Glomerular visceral epithelial cell (primary cell): ENCODE results near the gene CELSR1.

Source experiments
- DNase-seq: peaks from one replicate; pipeline ENCODE4 v3.0.0-alpha.2; 2016; ENCODE audit errors: extremely low spot score

Gene CELSR1

GRCh38 chr22:46442217-46442853 is 95.1 kb downstream of the CELSR1 start:
- no peak for DNase-seq

GRCh38 chr22:46439576-46440465 is 97.6 kb downstream of the CELSR1 start:
- no peak for DNase-seq

- no peak for DNase-seq
Measured at GRCh38 chr22:46439111-46439510, 98.3 kb downstream of the CELSR1 start.

DNA sequence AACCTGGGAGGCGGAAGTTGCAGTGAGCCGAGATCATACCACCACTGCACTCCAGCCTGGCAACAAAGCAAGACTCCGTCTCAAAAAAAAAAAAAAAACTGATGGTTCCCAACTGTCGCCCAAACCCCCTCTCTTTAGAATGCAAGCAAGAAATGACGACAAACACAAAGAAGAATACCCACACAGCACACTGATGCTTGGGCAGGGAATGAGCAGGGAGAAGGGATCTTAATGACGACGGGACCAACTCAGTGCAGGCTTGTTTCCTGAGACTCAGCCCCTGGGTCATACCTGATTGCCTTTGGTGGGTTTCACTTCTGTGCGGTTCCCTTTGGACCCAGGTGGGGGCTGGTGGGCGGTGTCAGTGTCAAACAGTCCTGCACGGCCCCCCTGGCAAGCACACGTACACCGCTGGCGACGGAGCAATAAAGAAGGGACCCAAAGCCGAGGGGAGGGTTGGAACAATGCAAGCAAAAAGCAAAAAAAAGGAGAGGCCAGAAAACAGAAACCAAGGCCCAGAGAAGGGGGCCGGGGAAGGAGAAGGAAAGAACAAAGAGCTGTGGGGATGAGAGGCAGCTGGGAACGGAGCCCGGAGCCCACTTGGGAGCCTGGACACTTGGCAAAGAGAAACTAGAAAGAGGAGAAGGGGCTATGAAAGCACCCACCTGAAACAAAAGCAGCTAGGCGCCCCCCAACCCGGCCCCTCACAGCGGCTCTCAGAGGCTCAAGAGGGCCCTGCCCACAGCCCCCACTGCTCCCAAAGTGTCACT is 99.6 kb downstream of the CELSR1 start:
- no peak for DNase-seq

DNA sequence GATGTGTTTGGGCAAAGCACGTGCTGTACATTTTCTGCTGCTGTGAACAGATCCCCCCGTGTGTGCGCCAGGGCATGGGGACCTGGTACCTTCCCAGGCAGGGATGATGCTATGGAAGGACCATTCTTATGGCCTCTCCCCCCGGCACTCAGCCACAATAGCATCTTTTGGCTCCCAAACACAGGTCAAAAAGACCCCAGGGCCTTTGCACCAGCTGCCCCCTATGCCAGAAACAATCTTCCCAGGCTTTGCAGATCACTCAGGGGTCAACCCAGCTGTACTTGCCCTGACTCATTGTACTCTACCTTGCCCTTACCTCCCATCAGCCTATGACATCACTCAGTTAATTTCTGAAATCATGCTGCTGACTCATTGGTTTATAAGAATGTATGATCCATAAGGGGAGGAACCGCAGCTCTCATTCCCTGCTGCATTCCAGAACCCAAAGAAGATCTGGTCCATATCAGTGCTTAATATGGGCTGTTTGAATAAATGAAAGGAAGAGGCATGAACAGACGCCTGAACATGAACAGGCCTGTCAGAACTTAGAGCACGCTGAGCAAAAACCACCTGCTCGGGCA is 100.7 kb downstream of the CELSR1 start:
- peak; percentile 19 for DNase-seq

GRCh38 chr22:46433318-46433717 is 104.1 kb downstream of the CELSR1 start:
- no peak for DNase-seq

DNA sequence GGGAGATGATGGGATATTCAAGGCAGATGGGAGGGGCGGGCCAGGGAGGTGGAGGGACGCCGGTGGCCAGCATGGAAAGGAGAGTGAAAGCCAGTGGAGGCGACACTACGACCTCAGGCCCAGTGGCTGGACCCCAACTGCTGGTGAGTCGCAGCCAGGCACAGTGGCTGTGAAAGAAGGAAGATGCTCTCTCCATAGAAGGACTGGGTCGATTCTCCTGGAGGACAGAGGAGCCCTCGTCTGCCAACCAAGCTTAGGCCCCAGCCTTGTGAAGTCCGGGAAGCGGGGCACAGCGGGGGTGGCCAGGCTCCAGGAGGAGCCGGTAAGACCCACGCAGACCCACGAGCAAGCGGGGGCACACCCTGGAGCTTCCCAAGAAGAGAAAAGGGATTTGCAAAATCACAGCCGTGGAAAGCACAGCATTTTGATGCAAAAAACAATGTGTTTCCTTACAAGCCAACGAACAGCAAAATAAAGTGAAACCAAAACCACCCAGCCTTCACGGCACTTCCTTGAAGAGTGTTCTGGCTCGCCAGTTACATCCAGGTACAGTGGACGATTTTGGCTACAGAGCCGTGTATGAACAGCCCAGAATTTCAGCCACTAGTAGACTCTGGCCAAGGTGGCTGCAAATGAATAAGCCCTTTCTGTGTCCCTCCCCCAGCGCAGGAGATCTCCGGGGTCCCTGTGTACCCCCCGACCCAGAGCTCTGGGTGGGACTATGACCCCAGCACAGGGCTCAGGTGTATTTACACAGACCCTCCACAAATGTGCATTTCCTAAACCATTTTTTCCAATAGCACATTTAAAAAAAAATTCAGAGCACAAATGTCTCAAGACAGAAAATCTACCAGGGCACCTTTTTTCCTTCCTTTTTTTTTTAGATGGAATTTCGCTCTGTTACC is 105.0 kb downstream of the CELSR1 start:
- no peak for DNase-seq

GRCh38 chr22:46430961-46431838 is 106.2 kb downstream of the CELSR1 start:
- DNase-seq = no peak

GRCh38 chr22:46429325-46429853 is 108.0 kb downstream of the CELSR1 start:
- DNase-seq = no peak

GRCh38 chr22:46428602-46429324 is 108.7 kb downstream of the CELSR1 start:
- DNase-seq = no peak

GRCh38 chr22:46428171-46428570 is 109.2 kb downstream of the CELSR1 start:
- no peak for DNase-seq

DNA sequence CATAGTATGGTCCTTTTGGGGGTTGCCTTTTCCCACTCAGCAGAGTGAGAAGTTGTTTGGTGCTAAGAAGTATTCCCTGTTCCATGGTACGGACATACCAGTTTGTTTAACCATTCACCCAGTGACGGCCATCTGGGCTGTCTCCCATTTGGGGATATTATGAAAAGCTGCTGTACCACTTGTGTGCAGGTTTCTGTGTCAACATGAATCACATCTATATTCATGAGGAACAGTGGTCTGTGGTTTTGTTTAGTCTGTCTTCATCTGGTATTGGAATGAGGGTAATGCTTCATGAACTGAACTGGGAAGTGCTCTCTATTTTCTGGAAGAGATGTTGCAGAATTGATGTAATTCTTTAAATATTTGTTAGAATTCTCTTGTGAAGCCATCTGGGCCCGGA is 112.4 kb downstream of the CELSR1 start:
- DNase-seq = peak; percentile 91

GRCh38 chr22:46424496-46424895 is 112.9 kb downstream of the CELSR1 start:
- peak; percentile 38 for DNase-seq

DNA sequence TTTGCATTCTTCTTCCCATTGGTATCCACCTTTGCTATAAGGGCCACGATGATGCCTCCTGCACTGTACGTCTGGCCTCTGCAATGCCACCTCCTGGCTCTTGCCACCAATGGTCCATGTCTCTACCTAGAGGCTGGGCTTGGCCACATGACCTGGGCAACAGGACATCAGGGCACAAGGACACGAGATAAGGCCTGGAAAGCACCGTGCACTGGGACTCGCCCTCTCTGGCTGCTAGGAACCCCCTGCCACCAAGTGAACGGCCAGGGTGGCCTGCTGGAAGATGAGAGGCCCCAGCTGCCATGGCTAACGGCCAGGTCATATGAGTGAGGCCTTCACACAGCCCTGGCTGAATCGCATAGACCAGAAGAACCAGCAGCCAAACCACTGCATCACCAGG is 114.5 kb downstream of the CELSR1 start:
- no peak for DNase-seq

GRCh38 chr22:46421267-46421666 is 116.2 kb downstream of the CELSR1 start:
- peak; percentile 55 for DNase-seq

GRCh38 chr22:46419754-46420571 is 117.5 kb downstream of the CELSR1 start:
- no peak for DNase-seq

GRCh38 chr22:46418827-46419226 is 118.6 kb downstream of the CELSR1 start:
- no peak for DNase-seq

DNA sequence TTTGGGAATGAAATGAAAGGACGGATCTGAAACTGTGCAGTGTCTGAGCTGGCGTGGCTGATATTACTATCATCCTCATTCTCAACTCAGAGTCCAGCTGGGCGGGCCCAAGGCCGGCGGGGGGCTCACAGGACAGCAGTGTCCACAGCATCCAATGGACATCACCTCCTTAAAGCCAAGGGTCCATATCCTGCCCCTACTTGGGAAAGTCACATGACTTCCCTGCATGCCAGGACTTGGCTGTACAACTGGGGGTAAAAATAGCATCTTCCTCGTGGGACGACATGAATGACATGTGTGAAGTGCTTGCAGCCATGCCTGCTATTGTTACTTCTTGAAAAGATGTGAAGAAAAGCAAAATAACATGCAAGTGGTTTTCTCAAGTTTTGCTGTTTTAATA is 119.7 kb downstream of the CELSR1 start:
- DNase-seq = no peak
